NCI-H460 (cell line): ENCODE measurements around the gene POLR2F. TPM values are rescaled to one million over a fixed set of nuclear protein-coding genes. Genes with fewer than 3 reads are reported as not detected.
"Not testable (repeated sequence)": the region's sequence is repeated elsewhere in the genome, so short reads cannot be mapped to it uniquely, and the experiment has no call there.

Experiments
- DNase-seq: peaks from one replicate; pipeline ENCODE4 v3.0.0-alpha.2; 2016; ENCODE audit warnings: low read depth; ENCODE audit errors: extremely low read depth
- total RNA-seq: library from RNA; depleted of rRNA; stranded (reverse); fragments of >200 nt; shearing (Covaris generic); gene quantifications from 2 replicates; pipeline ENCODE4 v1.2.3, GENCODE V29; 2014

POLR2F gene
- total RNA-seq, 1 experiment from 2014 or later = 37.4 TPM

GRCh38 chr22:37976022-37976421 is 22.5 kb downstream of the POLR2F start:
- not testable (repeated sequence) for DNase-seq

GRCh38 chr22:37976547-37976946 is 23.0 kb downstream of the POLR2F start:
- no peak for DNase-seq

- no peak for DNase-seq
These were observed 26.3 kb downstream of the POLR2F start for GRCh38 chr22:37979782-37980181.

- no peak for DNase-seq
These were observed 27.9 kb downstream of the POLR2F start for GRCh38 chr22:37981282-37982011.

GRCh38 chr22:37982151-37982785 is 28.8 kb downstream of the POLR2F start:
- DNase-seq = no peak

- no peak for DNase-seq
These were observed 29.7 kb downstream of the POLR2F start for GRCh38 chr22:37982938-37983859.

GRCh38 chr22:37983860-37984791 is 30.6 kb downstream of the POLR2F start, which contains the start of gene SOX10:
TSS of gene SOX10 (minus strand) at chr22:37984555. CDS start at chr22:37983784, 771 bp downstream.
- DNase-seq = no peak

GRCh38 chr22:37985050-37985585 is 31.6 kb downstream of the POLR2F start:
- DNase-seq = no peak

GRCh38 chr22:37985751-37986281 is 32.3 kb downstream of the POLR2F start:
- DNase-seq = no peak

GRCh38 chr22:37986371-37986770 is 32.9 kb downstream of the POLR2F start:
- no peak for DNase-seq

GRCh38 chr22:37989146-37990045 is 35.9 kb downstream of the POLR2F start:
- no peak for DNase-seq

GRCh38 chr22:37990301-37990700 is 36.8 kb downstream of the POLR2F start:
- DNase-seq = no peak

GRCh38 chr22:37990862-37991261 is 37.4 kb downstream of the POLR2F start:
- DNase-seq = no peak

GRCh38 chr22:37991731-37992442 is 38.4 kb downstream of the POLR2F start:
- DNase-seq = no peak

- DNase-seq = no peak
These were observed 40.5 kb downstream of the POLR2F start for GRCh38 chr22:37994049-37994448.

GRCh38 chr22:37994982-37995381 is 41.5 kb downstream of the POLR2F start:
- no peak for DNase-seq

GRCh38 chr22:37995460-37995859 is 42.0 kb downstream of the POLR2F start:
- no peak for DNase-seq

GRCh38 chr22:37996079-37996478 is 42.6 kb downstream of the POLR2F start:
- no peak for DNase-seq
